ENCODE data around the gene PCP2. TPM values are rescaled to one million over a fixed set of nuclear protein-coding genes. Genes with fewer than 3 reads are reported as not detected.

Gene PCP2
- total RNA-seq, 1 donor from 2014 or later = not detected

DNA sequence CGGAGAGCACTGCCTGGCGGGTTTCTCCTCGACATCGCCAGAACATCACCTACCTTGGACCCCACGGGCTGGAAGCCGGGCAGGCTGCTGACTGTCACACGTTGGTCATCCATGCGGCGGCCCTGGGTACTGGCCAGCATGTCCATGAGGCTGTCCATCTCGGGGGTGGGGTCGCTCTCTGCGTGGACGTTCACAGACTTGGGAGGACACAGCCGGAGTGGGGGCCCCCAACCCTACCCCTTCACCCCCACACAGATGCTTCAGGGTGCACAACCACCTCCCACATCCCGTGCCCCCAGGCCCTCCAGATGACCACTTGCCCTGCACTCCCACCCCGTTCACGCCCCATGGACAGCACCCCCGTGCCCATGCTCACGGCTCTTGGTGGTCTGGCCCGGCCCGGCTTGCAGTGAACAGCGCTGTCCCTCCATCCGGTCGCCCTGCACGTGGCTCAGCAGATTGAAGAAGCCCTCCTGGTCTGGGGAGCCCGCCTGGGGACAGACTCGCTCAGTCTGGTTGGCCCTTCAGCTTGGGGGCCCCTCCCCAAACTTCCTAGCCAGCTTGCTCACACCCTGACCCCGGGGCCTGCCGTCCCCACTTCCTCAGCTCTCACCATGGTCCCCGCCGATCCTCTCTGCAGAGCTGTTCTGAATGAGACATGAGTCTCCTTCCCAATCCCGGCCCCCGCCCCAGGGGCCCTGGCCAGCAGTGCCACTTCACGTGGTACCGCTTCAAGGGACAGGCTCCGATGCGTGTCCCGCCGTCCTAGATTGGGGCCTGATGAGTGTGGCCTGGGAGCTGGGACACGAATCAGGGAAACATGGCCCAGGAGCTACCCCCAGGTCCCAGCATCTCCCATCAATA, 947 bp downstream of the PCP2 start:
- H3K27me3 Mint-ChIP-seq (ENCODE audit: low read depth) = peaks cover 21% of the 10 kb centered on the region
- no peak for TF ChIP-seq CTCF (IDR thresholded peaks at IDR 0.05)

GRCh38 chr19:7631577-7631976, 1.9 kb downstream of the PCP2 start:
- Mint-ChIP-seq H3K4me3 (ENCODE audit: unreplicated experiment) (no peak overlapping the region), H3K27me3 (ENCODE audit: low read depth) (peaks cover 19% of the 10 kb centered on the region), H3K4me1 (ENCODE audit: low read depth) (peaks cover 35% of the 10 kb centered on the region), H3K27ac (ENCODE audit: unreplicated experiment) (no peak overlapping the region), H3K36me3 (ENCODE audit: low read depth) (peaks cover 5% of the 10 kb centered on the region), H3K9me3 (ENCODE audit: low read depth) (no peaks in the 10 kb centered on the region)
- no peak for DNase-seq (ENCODE audit: low spot score)
- TF ChIP-seq CTCF (IDR thresholded peaks at IDR 0.05) = no peak

More for the DNA sequence above, 947 bp downstream of the PCP2 start:
- peaks cover 34% of the 10 kb centered on the region for H3K4me1 Mint-ChIP-seq (ENCODE audit: low read depth)
- DNase-seq (ENCODE audit: low spot score) = peak; percentile 93
- peaks cover 3% of the 10 kb centered on the region for H3K36me3 Mint-ChIP-seq (ENCODE audit: low read depth)
- H3K27ac Mint-ChIP-seq (ENCODE audit: unreplicated experiment) = no peak overlapping the region
- no peaks in the 10 kb centered on the region for H3K9me3 Mint-ChIP-seq (ENCODE audit: low read depth)
- no peak overlapping the region for H3K4me3 Mint-ChIP-seq (ENCODE audit: unreplicated experiment)

- Mint-ChIP-seq H3K36me3 (ENCODE audit: low read depth) (peaks cover 5% of the 10 kb centered on the region), H3K27me3 (ENCODE audit: low read depth) (peaks cover 2% of the 10 kb centered on the region), H3K4me1 (ENCODE audit: low read depth) (peaks cover 35% of the 10 kb centered on the region), H3K4me3 (ENCODE audit: unreplicated experiment) (peak within 1 kb of the TSS; percentile 92), H3K27ac (ENCODE audit: unreplicated experiment) (peak within 1 kb of the TSS; percentile 99), H3K9me3 (ENCODE audit: low read depth) (no peaks in the 10 kb centered on the region)
- DNase-seq (ENCODE audit: low spot score) = peak; percentile 97
- no peak for TF ChIP-seq CTCF (IDR thresholded peaks at IDR 0.05)
Measured at GRCh38 chr19:7629347-7630054, 4.0 kb downstream of the PCP2 start, which contains the start of the genes PET100 and XAB2. Gene PET100, plus strand, starts transcription at chr19:7629793. Its CDS starts 41 bp downstream, at chr19:7629834. Gene XAB2, minus strand, starts transcription at chr19:7629545. Its CDS starts 18 bp downstream, at chr19:7629527.

GRCh38 chr19:7628589-7629311, 4.8 kb downstream of the PCP2 start:
- peaks cover 35% of the 10 kb centered on the region for H3K4me1 Mint-ChIP-seq (ENCODE audit: low read depth)
- H3K27ac Mint-ChIP-seq (ENCODE audit: unreplicated experiment) = peak overlapping the region; percentile 99
- no peak for TF ChIP-seq CTCF (IDR thresholded peaks at IDR 0.05)
- H3K36me3 Mint-ChIP-seq (ENCODE audit: low read depth) = peaks cover 6% of the 10 kb centered on the region
- no peaks in the 10 kb centered on the region for H3K27me3 Mint-ChIP-seq (ENCODE audit: low read depth)
- no peaks in the 10 kb centered on the region for H3K9me3 Mint-ChIP-seq (ENCODE audit: low read depth)
- DNase-seq (ENCODE audit: low spot score) = no peak
- H3K4me3 Mint-ChIP-seq (ENCODE audit: unreplicated experiment) = peak overlapping the region; percentile 92

- no peak for TF ChIP-seq CTCF (IDR thresholded peaks at IDR 0.05)
- no peaks in the 10 kb centered on the region for H3K27me3 Mint-ChIP-seq (ENCODE audit: low read depth)
- no peak overlapping the region for H3K4me3 Mint-ChIP-seq (ENCODE audit: unreplicated experiment)
- peaks cover 35% of the 10 kb centered on the region for H3K4me1 Mint-ChIP-seq (ENCODE audit: low read depth)
- DNase-seq (ENCODE audit: low spot score) = no peak
- H3K27ac Mint-ChIP-seq (ENCODE audit: unreplicated experiment) = no peak overlapping the region
- H3K36me3 Mint-ChIP-seq (ENCODE audit: low read depth) = peaks cover 14% of the 10 kb centered on the region
- no peaks in the 10 kb centered on the region for H3K9me3 Mint-ChIP-seq (ENCODE audit: low read depth)
Measured at GRCh38 chr19:7627166-7627565, 6.4 kb downstream of the PCP2 start.
